Activated CD8-positive, alpha-beta T cell treated with anti-CD3 and anti-CD28 coated beads, Interleukin-2, amount 10 ng/mL, durations not matched to agents 7 days and 5 days (primary cell): ENCODE measurements around the gene DUS1L. TPM values are rescaled to one million over a fixed set of nuclear protein-coding genes. Genes with fewer than 3 reads are reported as not detected.

Experiments used
- ATAC-seq: fragments of 150-1000 bp; cut with Tn5 transposase; one replicate; pipeline ENCODE4 v1.10.0; 2021; ENCODE audit warnings: moderate library complexity
- CTCF ChIA-PET: fragments of 350-600 bp; sonication (Branson Sonifier 250); formaldehyde crosslinking; loops from one replicate; lab custom pipeline; 2021; ENCODE audit warnings: antibody characterized with exemption; lab: Charles Lee
- POLR2A ChIA-PET: fragments of 350-600 bp; sonication (Branson Sonifier 250); formaldehyde crosslinking; loops from one replicate; lab custom pipeline; 2021; ENCODE audit warnings: antibody characterized with exemption; lab: Charles Lee
- DNase-seq: peaks from one replicate; pipeline ENCODE4 v3.0.0-alpha.2; 2020
- H3K27ac Mint-ChIP-seq: one replicate; pipeline ENCODE4 v1.8.0; 2021; ENCODE audit warnings: mild to moderate bottlenecking, mixed read lengths
- H3K27me3 Mint-ChIP-seq: one replicate; pipeline ENCODE4 v1.8.0; 2021; ENCODE audit warnings: low read depth, mixed read lengths
- H3K36me3 Mint-ChIP-seq: one replicate; pipeline ENCODE4 v1.8.0; 2021; ENCODE audit warnings: low read depth, mixed read lengths
- H3K4me1 Mint-ChIP-seq: one replicate; pipeline ENCODE4 v1.8.0; 2021; ENCODE audit warnings: low read depth, mixed read lengths
- H3K4me3 Mint-ChIP-seq: one replicate; pipeline ENCODE4 v1.8.0; 2021; ENCODE audit warnings: mild to moderate bottlenecking, mixed read lengths
- H3K9me3 Mint-ChIP-seq: one replicate; pipeline ENCODE4 v1.8.0; 2022; ENCODE audit warnings: mixed read lengths; ENCODE audit not compliant: insufficient read depth
- total RNA-seq, 2 experiments: library from RNA; stranded (reverse); gene quantifications; one replicate each; pipeline ENCODE4 v1.2.3, GENCODE V29; 2021

Gene DUS1L
- total RNA-seq, 2 experiments from 2014 or later, result 126 to 127 TPM

- ChIA-PET CTCF (interaction anchor here (0.8 to 3.1 kb wide), 3 partner anchors 13 to 91 kb away, joined by 3 to 17 read pairs (median 11); partner anchors contain the start of genes DCXR and RAC3), POLR2A (interaction anchor here (0.9 to 2.0 kb wide), 2 partner anchors 13 to 14 kb away, joined by 4 to 12 read pairs; partner anchors contain the start of gene DCXR)
- no peaks in the 10 kb centered on the region for H3K9me3 Mint-ChIP-seq
Measured at GRCh38 chr17:82050761-82051641, 14.6 kb downstream of the DUS1L start.

GRCh38 chr17:82050152-82050760 is 15.3 kb downstream of the DUS1L start:
- no peak for DNase-seq
- Mint-ChIP-seq H3K4me3 (peak overlapping the region; percentile 80), H3K9me3 (no peaks in the 10 kb centered on the region), H3K27ac (peak overlapping the region; percentile 80), H3K27me3 (no peaks in the 10 kb centered on the region), H3K4me1 (peaks cover 24% of the 10 kb centered on the region), H3K36me3 (no peaks in the 10 kb centered on the region)
- no peak for ATAC-seq
- ChIA-PET POLR2A (interaction anchor here (0.9 to 2.0 kb wide), 2 partner anchors 12 to 14 kb away, joined by 4 to 12 read pairs; partner anchors contain the start of gene DCXR), CTCF (interaction anchor here (0.8 to 3.1 kb wide), 3 partner anchors 13 to 91 kb away, joined by 3 to 17 read pairs (median 11); partner anchors contain the start of genes DCXR and RAC3)

More at GRCh38 chr17:82050761-82051641, 14.6 kb downstream of the DUS1L start:
- DNase-seq, result no peak
- peak; percentile 22 for ATAC-seq
- Mint-ChIP-seq H3K4me3 (peak overlapping the region; percentile 80), H3K27me3 (no peaks in the 10 kb centered on the region), H3K27ac (peak overlapping the region; percentile 80), H3K36me3 (peaks cover under 1% of the 10 kb centered on the region), H3K4me1 (peaks cover 24% of the 10 kb centered on the region)

GRCh38 chr17:82049521-82049971 is 16.1 kb downstream of the DUS1L start:
- Mint-ChIP-seq H3K27me3 (no peaks in the 10 kb centered on the region), H3K27ac (no peak overlapping the region), H3K4me1 (peaks cover 20% of the 10 kb centered on the region), H3K36me3 (no peaks in the 10 kb centered on the region), H3K9me3 (no peaks in the 10 kb centered on the region), H3K4me3 (no peak overlapping the region)
- ATAC-seq (no peak), DNase-seq (no peak)
- CTCF ChIA-PET, result interaction anchor here (1.4 to 3.1 kb wide), 3 partner anchors 12 to 19 kb away, joined by 5 to 17 read pairs (median 11); partner anchors contain the start of genes DCXR and RAC3
- POLR2A ChIA-PET, result interaction anchor here (2.0 kb wide), 1 partner anchor 12 kb away, joined by 12 read pairs; the partner anchor contains the start of gene DCXR

GRCh38 chr17:82049106-82049505 is 16.5 kb downstream of the DUS1L start:
- DNase-seq, result no peak
- Mint-ChIP-seq H3K27me3 (no peaks in the 10 kb centered on the region), H3K36me3 (no peaks in the 10 kb centered on the region), H3K4me3 (no peak overlapping the region), H3K9me3 (no peaks in the 10 kb centered on the region), H3K4me1 (peaks cover 20% of the 10 kb centered on the region), H3K27ac (peak overlapping the region; percentile 46)
- ChIA-PET POLR2A (no interaction called here), CTCF (interaction anchor here (1.4 kb wide), 1 partner anchor 11 kb away, joined by 5 read pairs; the partner anchor contains the start of gene DCXR)
- ATAC-seq, result no peak

GRCh38 chr17:82048571-82048971 is 17.0 kb downstream of the DUS1L start:
- ChIA-PET CTCF (interaction anchor here (1.4 kb wide), 1 partner anchor 11 kb away, joined by 5 read pairs; the partner anchor contains the start of gene DCXR), POLR2A (no interaction called here)
- no peak overlapping the region for H3K4me3 Mint-ChIP-seq
- no peak for DNase-seq
- ATAC-seq, result no peak
- peak overlapping the region; percentile 30 for H3K27ac Mint-ChIP-seq
- peaks cover 18% of the 10 kb centered on the region for H3K4me1 Mint-ChIP-seq
- no peaks in the 10 kb centered on the region for H3K9me3 Mint-ChIP-seq
- H3K27me3 Mint-ChIP-seq, result no peaks in the 10 kb centered on the region
- H3K36me3 Mint-ChIP-seq, result no peaks in the 10 kb centered on the region

GRCh38 chr17:82047914-82048570 is 17.6 kb downstream of the DUS1L start:
- H3K4me1 Mint-ChIP-seq, result peaks cover 14% of the 10 kb centered on the region
- H3K4me3 Mint-ChIP-seq, result no peak overlapping the region
- H3K9me3 Mint-ChIP-seq, result no peaks in the 10 kb centered on the region
- H3K36me3 Mint-ChIP-seq, result no peaks in the 10 kb centered on the region
- H3K27ac Mint-ChIP-seq, result no peak overlapping the region
- ATAC-seq, result no peak
- CTCF ChIA-PET, result interaction anchor here (1.4 kb wide), 1 partner anchor 10 kb away, joined by 5 read pairs; the partner anchor contains the start of gene DCXR
- DNase-seq, result no peak
- POLR2A ChIA-PET, result interaction anchor here (0.6 kb wide), 1 partner anchor 252 kb away, joined by 3 read pairs; no protein-coding TSS in a partner anchor
- H3K27me3 Mint-ChIP-seq, result no peaks in the 10 kb centered on the region

GRCh38 chr17:82047379-82047778 is 18.2 kb downstream of the DUS1L start:
- H3K4me3 Mint-ChIP-seq, result no peak overlapping the region
- DNase-seq (no peak), ATAC-seq (no peak)
- H3K4me1 Mint-ChIP-seq, result peaks cover 9% of the 10 kb centered on the region
- H3K27ac Mint-ChIP-seq, result no peak overlapping the region
- H3K27me3 Mint-ChIP-seq, result no peaks in the 10 kb centered on the region
- H3K36me3 Mint-ChIP-seq, result no peaks in the 10 kb centered on the region
- CTCF ChIA-PET, result no interaction called here
- POLR2A ChIA-PET, result interaction anchor here (0.6 kb wide), 1 partner anchor 253 kb away, joined by 3 read pairs; no protein-coding TSS in a partner anchor
- no peaks in the 10 kb centered on the region for H3K9me3 Mint-ChIP-seq

GRCh38 chr17:82046903-82047302 is 18.7 kb downstream of the DUS1L start:
- DNase-seq (no peak), ATAC-seq (no peak)
- ChIA-PET CTCF (no interaction called here), POLR2A (interaction anchor here (0.9 kb wide), 1 partner anchor 502 kb away, joined by 4 read pairs; no protein-coding TSS in a partner anchor)
- H3K9me3 Mint-ChIP-seq, result no peaks in the 10 kb centered on the region
- no peaks in the 10 kb centered on the region for H3K36me3 Mint-ChIP-seq
- H3K27ac Mint-ChIP-seq, result no peak overlapping the region
- H3K4me3 Mint-ChIP-seq, result no peak overlapping the region
- no peaks in the 10 kb centered on the region for H3K27me3 Mint-ChIP-seq
- H3K4me1 Mint-ChIP-seq, result peaks cover 9% of the 10 kb centered on the region

- ChIA-PET POLR2A (interaction anchor here (0.9 kb wide), 1 partner anchor 503 kb away, joined by 4 read pairs; no protein-coding TSS in a partner anchor), CTCF (no interaction called here)
- no peak for ATAC-seq
- DNase-seq, result no peak
- Mint-ChIP-seq H3K4me3 (no peak overlapping the region), H3K36me3 (no peaks in the 10 kb centered on the region), H3K4me1 (peaks cover 9% of the 10 kb centered on the region), H3K27me3 (no peaks in the 10 kb centered on the region), H3K27ac (no peak overlapping the region), H3K9me3 (no peaks in the 10 kb centered on the region)
Measured at GRCh38 chr17:82045936-82046484, 19.6 kb downstream of the DUS1L start.

- no peaks in the 10 kb centered on the region for H3K27me3 Mint-ChIP-seq
- ATAC-seq, result no peak
- H3K4me3 Mint-ChIP-seq, result no peak overlapping the region
- CTCF ChIA-PET, result no interaction called here
- H3K9me3 Mint-ChIP-seq, result no peaks in the 10 kb centered on the region
- no peak overlapping the region for H3K27ac Mint-ChIP-seq
- POLR2A ChIA-PET, result no interaction called here
- H3K4me1 Mint-ChIP-seq, result peaks cover 5% of the 10 kb centered on the region
- H3K36me3 Mint-ChIP-seq, result no peaks in the 10 kb centered on the region
- DNase-seq, result no peak
Measured at GRCh38 chr17:82043507-82043906, 22.1 kb downstream of the DUS1L start.

- POLR2A ChIA-PET, result no interaction called here
Measured at GRCh38 chr17:82042649-82043048, 23.0 kb downstream of the DUS1L start.

More at GRCh38 chr17:82042649-82043048, 23.0 kb downstream of the DUS1L start:
- peaks cover 11% of the 10 kb centered on the region for H3K4me1 Mint-ChIP-seq
- no peaks in the 10 kb centered on the region for H3K9me3 Mint-ChIP-seq
- no peak for ATAC-seq
- CTCF ChIA-PET, result no interaction called here
- DNase-seq, result no peak
- H3K27ac Mint-ChIP-seq, result no peak overlapping the region
- H3K4me3 Mint-ChIP-seq, result no peak overlapping the region
- no peaks in the 10 kb centered on the region for H3K36me3 Mint-ChIP-seq
- no peaks in the 10 kb centered on the region for H3K27me3 Mint-ChIP-seq
